ENCODE measurements around the gene KLHDC10.

GRCh38 chr7:130148561-130148960, 78.2 kb downstream of the KLHDC10 start:
- no peak for TF ChIP-seq CTCF (IDR thresholded peaks at IDR 0.05; ENCODE audit: poor library complexity)
- TF ChIP-seq EZH2 (IDR thresholded peaks at IDR 0.05; ENCODE audit: borderline replicate concordance), result no peak
